GM18867 (cell line): Measurements from ENCODE around the gene MRPS18A.

Experiments
- ATAC-seq: cut with Tn5 transposase; IDR thresholded peaks from one replicate; pipeline ENCODE4 v1.9.1; 2021; ENCODE audit warnings: mild to moderate bottlenecking, moderate library complexity; ENCODE audit not compliant: unreplicated experiment

Gene MRPS18A

DNA sequence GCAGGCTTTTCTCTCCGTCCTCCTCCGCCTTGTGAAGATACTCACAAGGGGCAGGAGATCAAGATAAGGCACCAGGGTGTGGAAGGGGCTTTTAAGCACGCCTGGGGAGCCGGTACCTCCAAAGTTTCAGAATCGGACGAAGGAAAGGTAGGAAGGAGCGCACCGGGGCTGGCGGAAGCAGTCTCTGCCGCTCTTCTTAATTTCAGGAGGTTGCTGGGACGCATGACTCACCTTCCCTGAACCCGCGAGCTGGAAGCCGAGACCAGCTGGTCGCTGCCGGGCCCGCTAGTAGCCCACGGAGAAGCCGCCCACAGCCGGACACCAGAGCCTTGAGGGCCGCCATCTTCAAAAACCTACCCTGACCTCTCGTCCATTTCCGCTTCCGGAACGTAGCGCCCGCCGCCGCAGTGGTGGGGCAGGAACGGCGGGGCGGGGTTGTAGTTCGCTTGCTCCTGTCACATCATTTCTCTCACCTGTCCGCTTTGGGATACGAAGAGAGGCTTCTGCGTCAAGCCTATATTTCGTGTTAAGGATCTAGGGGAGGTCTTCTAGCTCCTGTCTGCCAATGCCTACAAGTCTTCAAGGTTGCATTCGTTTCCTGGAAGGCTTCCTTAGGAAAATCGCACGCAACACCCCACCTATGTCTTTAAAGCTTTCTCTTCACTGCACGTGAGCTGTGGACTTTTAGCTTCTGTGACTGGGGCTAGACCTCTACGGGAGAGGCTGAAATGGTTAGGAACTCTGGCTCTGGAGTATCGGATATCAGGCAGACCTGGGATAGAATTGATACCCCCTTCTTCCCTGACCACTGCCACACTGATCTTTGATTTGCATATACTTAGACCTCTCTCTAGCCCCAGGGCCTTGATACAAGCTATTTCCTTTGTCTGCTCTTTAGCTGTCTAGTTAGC, at the start of gene MRPS18A:
TSS of gene MRPS18A (minus strand) at position 355 of the 911 bp plus-strand sequence. CDS start at position 343, 12 bp downstream.
- ATAC-seq: peak; percentile 91

DNA sequence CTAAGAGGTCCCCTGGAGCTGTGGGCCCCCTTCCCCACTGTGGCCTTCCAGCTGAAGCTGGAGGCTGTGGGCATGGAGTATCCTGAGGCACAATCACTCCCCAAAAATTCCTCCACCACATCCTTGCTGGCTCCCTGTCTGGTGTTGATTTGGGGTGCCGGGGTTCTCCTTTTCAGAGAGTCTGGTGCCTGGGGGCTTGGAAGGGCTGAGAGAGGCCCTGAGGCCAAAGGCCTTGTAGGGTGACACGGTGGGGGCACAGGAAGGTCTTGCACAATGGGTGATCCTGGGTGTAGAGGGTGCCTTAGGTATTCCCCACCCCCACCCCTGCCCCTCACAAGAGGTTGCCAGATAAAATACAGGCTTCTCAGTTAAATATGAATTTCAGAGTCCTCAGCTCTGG, 49.3 kb upstream of the MRPS18A start:
- ATAC-seq: no peak

DNA sequence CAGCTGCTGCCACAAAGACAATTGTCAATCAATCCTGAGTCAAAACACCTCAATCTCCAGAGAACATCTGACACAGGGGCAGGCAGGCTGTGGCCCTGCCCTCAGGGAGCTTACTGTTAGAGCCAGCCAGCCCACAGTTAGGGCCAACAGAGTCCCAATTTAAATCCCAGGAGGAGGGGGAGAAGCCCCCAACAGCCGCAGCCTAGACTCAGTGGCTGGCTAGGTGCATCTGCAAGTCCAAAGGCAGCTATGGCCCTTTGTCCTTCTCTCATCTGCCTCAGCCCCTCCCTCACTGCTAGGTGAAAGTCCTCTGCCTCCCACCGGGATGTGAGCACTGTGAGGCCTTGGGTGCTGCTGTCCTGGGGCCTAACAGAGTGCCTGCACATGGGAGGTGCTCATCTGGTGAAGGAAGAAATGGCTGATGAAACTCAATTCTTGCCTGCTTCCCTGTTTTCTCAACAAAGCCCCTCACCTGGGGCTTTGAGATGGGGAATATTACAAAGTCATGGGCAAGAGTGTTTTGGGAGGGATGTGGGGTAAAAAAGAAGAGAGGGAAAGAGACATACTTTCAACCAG, 48.7 kb upstream of the MRPS18A start:
- ATAC-seq: no peak

DNA sequence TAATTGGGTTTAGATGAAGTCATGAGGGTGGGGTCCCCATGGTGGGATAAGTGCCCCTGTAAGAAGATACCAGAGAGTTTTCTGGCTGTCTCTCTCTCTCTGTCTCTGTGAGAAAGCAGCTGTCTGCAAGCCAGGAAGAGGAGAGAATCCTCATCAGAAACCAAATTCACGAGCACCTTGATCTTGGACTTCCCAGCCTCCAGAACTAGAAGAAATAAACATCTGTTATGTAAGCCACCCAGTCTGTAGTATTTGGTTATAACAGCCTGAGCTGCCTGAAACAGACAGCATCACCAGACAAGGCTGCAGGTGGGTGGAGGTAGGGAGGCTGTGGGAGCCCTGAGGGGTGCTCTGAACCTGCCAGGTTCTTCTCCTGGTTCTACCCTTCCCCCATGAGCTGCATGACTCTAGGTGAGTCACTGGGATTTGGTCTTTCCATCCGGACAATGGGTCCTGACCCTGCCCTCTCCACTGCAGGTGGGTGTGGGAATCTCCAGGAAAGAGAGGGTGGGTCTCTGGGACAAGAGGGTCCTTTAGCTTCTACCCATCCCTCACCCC, 48.1 kb upstream of the MRPS18A start:
- no peak for ATAC-seq

DNA sequence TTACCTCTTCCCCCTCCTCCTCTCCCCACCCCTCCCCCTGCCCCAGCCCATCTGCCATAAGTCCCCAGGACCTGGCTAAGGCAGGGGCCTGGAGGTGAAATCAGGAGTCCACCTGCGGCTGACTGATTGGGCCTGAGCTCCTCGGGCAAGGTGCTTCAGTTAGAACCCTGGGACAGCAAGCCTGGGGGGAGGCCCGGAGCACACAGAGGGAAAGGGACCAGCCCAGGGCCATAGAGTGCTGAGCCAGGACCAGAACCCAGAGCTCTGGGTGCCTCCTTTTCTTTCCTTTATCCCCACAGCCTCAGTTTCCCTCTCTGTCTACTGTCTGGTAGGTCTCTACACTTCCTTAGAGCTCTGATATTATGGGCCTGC, 46.7 kb upstream of the MRPS18A start:
- ATAC-seq: no peak

- no peak for ATAC-seq
These were observed 46.1 kb upstream of the MRPS18A start for GRCh38 chr6:43733471-43734293.

DNA sequence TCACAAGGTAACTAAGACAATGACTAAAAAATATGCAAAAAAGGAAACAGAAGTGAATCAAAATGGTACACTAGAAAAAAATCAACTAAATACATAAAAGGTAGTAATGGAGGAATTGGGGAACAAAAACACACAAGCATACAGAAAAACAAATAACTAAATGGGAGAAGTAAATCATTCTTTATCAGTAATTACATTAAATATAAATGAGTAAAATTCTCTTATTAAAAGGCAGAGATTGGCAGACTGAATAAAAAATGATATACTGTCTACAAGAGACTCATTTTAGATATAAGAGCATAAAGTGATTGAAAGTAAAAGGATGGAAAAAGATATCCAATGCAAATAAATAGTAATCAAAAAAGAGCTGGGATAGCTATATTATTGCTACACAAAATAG, 43.0 kb upstream of the MRPS18A start:
- ATAC-seq: no peak

DNA sequence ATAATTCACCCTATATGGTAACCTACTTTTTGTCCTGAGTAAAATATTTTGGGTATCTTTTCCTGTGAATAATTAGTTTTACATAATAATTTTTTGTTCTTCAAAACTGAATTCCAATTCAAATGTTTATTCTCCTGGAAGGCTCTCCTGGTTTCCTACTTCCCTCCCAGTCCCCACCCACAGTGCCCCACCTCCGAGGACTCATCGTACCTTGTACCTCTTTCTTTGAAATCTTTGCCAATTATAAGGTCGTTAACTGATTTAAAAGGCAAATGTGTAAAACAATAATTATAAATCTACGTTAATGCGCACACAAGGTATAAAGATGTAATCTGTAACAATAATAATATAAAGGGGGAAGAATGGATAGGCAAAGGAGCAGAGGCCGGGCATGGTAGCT, 41.9 kb upstream of the MRPS18A start:
- no peak for ATAC-seq

DNA sequence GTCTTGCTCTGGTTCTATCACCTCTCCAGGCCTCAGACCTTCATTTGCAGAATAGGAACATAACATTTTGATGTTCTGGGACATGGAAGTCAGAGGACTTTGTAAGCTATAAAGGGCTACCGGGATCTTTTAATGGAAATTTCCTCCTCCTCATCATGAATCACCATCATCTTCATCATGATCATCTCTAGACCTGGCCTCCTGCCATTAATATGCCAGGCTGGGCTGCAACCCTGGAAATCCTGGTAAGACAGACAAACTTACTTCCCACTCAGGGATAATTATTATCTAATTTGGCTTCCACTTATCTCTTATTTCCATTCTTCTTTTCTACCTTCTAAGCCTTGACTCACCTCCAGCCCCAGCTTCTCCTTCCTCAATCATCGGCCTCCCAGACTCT, 41.0 kb upstream of the MRPS18A start:
- no peak for ATAC-seq

DNA sequence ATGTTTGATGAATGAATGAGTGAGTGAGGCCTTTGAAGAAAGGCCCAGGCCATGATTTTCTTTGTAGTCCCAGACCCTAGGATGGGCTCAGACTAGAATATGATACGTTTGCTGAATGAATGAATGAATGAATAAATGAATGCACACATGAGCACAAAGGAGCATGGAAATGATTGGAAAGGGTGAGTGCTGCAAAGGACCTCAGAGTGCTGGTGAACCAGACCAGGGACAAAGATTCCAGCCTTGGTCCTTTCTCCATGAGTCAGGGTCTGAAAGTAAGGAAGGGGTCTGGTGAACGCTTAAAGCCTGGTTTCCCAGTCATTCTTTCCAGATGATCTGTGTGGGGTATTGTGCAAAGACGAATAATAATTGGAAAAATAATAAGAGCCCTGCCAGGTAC, 40.0 kb upstream of the MRPS18A start:
- ATAC-seq: no peak

DNA sequence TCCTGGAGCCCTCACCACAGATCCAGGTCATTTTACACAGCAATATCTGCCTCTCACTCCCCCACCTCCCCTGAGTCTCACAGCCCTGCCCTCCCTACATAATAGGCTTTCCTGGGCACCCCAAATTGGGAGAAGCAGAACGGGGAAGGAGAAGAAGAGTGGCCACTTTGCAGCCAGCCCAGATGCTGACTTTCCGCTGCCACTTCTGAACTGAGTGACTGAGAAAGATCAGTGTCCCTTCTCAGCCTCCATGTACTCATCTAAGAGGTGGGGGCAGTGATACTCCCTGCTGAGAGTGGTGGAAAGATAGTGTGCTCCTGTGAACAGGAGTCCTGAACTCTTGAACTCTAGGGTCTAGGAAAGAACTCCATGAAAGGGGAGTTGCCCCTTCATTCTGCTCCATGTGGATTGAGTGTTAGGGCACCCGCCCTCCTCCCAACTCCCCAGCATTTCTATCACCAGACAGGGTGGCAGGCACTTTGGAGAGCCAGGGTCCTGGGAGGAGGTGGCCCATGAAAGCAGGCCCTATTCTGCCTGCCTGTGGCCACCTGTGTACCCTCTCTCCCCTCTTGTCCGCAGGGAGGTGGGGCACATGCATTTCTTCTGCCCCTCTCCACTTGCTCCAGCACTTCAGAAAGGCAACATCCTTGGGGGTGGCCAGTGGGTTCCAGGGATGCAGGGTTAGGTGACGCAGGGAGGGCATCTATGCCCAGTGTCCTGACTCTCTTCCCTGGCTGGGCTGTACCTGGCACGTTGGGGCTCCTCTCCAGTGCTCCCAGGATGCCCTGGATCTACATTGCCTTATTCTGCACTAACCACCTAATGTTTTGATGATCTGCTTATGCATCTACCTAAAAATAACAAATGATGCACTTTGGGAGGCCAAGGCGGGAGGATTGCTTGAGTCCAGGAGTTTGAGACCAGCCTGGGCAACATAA, 38.3 kb upstream of the MRPS18A start:
- ATAC-seq: no peak

- no peak for ATAC-seq
These were observed 37.5 kb upstream of the MRPS18A start for GRCh38 chr6:43724914-43725642.

GRCh38 chr6:43724354-43724753, 36.8 kb upstream of the MRPS18A start:
- no peak for ATAC-seq

DNA sequence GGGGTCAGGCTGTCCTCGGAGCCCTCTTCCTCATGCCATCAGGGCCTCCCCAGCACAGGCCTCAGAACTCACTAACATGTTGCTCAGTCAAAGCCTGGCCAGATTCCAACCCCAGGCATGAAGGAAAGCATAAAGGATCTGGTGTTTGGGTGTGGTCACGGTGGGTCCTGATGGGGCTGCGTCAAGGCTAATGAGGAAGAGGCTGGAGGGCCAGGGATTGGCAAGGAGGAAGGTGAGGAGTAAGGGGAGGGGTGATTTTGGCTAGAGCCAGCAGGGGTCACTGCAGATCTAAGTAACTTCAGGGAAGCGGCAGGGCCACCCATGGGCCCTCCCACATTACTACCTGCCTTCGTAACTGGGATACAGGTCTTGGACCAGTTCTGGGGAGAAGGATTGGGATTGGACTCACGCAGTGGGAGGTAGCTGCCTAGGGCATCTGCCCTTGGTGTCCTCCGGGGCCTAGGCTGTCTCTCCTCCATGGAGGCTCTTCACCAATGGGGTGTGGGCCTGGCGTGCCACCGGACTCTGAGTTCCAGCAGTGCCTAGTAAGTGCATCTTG, 36.2 kb upstream of the MRPS18A start:
- ATAC-seq: peak; percentile 78

DNA sequence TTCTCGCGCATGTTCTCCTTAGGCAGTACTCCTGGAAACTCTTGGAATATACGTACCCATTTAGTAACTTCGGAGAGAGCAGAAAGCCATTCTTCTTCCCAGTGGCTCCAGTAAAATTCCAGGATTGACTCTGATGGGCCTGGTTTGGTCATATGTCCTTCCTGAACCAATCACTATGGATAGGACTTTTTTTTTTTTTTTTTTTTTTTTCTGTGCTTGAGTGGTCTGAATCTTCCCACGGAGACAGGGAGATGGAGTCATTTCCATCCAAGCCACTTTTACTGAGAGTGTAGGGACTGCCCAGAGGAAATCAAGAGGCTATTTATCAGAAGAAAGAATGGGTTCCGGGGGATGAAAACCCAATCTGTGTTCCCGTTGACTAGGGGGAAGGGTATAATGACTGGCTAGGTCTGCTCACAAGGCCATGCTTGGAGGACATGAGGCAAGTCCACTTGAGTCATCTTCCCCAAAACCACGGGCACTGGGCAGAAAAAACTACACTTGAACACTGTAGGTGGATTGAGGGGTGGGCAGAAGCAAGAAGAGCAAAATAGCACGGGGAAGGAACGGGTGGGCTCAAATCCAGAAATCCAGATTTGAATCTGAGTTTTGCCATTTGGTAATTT, 35.4 kb upstream of the MRPS18A start:
- no peak for ATAC-seq

- ATAC-seq: no peak
These were observed 33.4 kb upstream of the MRPS18A start for GRCh38 chr6:43720999-43721398.

DNA sequence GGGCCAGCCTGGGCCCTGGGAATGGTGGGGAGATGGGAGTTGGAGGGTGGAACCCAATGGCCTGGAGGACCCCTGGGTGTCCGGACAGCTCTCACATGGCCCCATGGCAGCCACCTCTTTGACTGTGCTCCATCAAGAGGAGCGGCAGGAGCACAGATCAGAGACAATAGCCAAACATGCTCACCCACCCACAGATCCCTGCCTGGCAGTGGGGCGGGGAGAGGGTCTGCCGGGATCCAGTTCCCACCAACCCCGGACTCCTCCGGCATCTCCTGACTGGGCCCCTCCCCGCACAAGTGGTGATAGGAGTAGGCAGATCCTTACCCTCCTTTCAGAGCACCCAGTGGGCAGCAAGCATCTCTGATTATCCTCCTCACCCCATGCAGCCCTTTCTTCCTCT, 31.9 kb upstream of the MRPS18A start:
- no peak for ATAC-seq

DNA sequence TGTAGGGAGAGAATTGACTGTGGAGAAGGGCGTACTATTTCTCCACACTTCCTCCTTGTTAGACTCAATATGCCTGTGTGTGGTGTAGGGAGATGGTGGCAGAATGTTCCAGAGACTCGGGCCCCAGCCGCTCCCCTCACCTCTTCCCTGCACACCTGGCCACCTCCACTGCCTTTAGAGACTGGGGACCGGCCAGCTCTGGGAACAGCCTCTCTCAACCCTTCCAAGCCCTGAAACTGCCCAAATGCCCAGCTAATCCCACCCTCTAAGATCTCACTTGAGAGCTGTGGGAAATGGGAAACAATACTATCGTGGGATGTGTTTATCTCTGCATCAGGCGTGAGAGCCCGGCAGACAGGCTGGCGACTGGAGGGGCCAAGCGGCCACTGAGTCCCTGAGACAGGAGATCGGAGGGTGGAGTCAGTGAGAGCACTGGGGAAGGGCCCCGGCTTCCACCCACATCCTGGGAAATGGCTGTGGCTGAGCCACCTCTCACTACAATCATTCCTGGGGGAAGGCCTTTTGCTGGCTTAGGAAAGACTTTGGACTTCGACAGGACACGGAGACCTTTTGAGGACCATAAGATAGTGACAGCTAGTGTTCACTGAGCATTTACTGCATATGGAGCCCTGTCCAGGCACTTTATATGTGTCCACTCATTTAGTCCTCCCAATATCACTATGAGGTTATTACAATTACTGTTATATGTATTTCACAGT, 31.0 kb upstream of the MRPS18A start:
- ATAC-seq: no peak
